ENCODE measurements around the gene GRIN1. TPM values are rescaled to one million over a fixed set of nuclear protein-coding genes. Genes with fewer than 3 reads are reported as not detected.
A peak's percentile ranks its signal among the peaks of the same experiment; 100 is the strongest.

GRIN1 gene
- polyA plus RNA-seq, 3 donors, result not detected

GRCh38 chr9:137189297-137190295, 50.6 kb downstream of the GRIN1 start:
- DNase-seq (ENCODE audit: low read depth in 3 of 3, low spot score in 2 of 3), result no peak

GRCh38 chr9:137190315-137190856, 51.4 kb downstream of the GRIN1 start:
- DNase-seq (ENCODE audit: low read depth in 3 of 3, low spot score in 2 of 3), result no peak

- DNase-seq (ENCODE audit: low read depth in 3 of 3, low spot score in 2 of 3), result no peak
Measured at GRCh38 chr9:137191245-137191644, 52.3 kb downstream of the GRIN1 start.

- no peak for DNase-seq (ENCODE audit: low read depth in 3 of 3, low spot score in 2 of 3)
Measured at GRCh38 chr9:137191691-137192447, 52.9 kb downstream of the GRIN1 start.

- no peak for DNase-seq (ENCODE audit: low read depth in 3 of 3, low spot score in 2 of 3)
Measured at GRCh38 chr9:137192448-137192780, 53.5 kb downstream of the GRIN1 start.

GRCh38 chr9:137192859-137193258, 53.9 kb downstream of the GRIN1 start:
- DNase-seq (ENCODE audit: low read depth in 3 of 3, low spot score in 2 of 3), result no peak

- no peak for DNase-seq (ENCODE audit: low read depth in 3 of 3, low spot score in 2 of 3)
Measured at GRCh38 chr9:137193771-137194170, 54.8 kb downstream of the GRIN1 start.

- no peak for DNase-seq (ENCODE audit: low read depth in 3 of 3, low spot score in 2 of 3)
Measured at GRCh38 chr9:137194388-137194787, 55.4 kb downstream of the GRIN1 start.

- no peak for DNase-seq (ENCODE audit: low read depth in 3 of 3, low spot score in 2 of 3)
Measured at GRCh38 chr9:137194909-137195308, 56.0 kb downstream of the GRIN1 start.

GRCh38 chr9:137195525-137196220, 56.7 kb downstream of the GRIN1 start:
- DNase-seq (ENCODE audit: low read depth in 3 of 3, low spot score in 2 of 3), result no peak

- DNase-seq (ENCODE audit: low read depth in 3 of 3, low spot score in 2 of 3), result no peak
Measured at GRCh38 chr9:137198051-137198901, 59.3 kb downstream of the GRIN1 start.

- DNase-seq (ENCODE audit: low read depth in 3 of 3, low spot score in 2 of 3), result no peak
Measured at GRCh38 chr9:137198902-137199283, 59.9 kb downstream of the GRIN1 start.

- no peak for DNase-seq (ENCODE audit: low read depth in 3 of 3, low spot score in 2 of 3)
Measured at GRCh38 chr9:137199411-137200121, 60.6 kb downstream of the GRIN1 start.

- peak; percentile 93 to 97 (median 94) for DNase-seq (ENCODE audit: low read depth in 3 of 3, low spot score in 2 of 3)
Measured at GRCh38 chr9:137200311-137201204, 61.6 kb downstream of the GRIN1 start, which contains the start of gene TPRN. TSS of gene TPRN (minus strand) at chr9:137200741. CDS start at chr9:137200711, 30 bp downstream.

GRCh38 chr9:137201205-137201868, 62.4 kb downstream of the GRIN1 start:
- DNase-seq (ENCODE audit: low read depth in 3 of 3, low spot score in 2 of 3), result no peak

- DNase-seq (ENCODE audit: low read depth in 3 of 3, low spot score in 2 of 3), result no peak
Measured at GRCh38 chr9:137202966-137203365, 64.0 kb downstream of the GRIN1 start.

GRCh38 chr9:137204731-137205125, 65.8 kb downstream of the GRIN1 start:
- no peak for DNase-seq (ENCODE audit: low read depth in 3 of 3, low spot score in 2 of 3)

Data from right renal cortex interstitium (tissue), 3 donors.